HFF-Myc (cell line): ENCODE results near the gene GRIK5.
"Not testable (repeated sequence)": the region's sequence is repeated elsewhere in the genome, so short reads cannot be mapped to it uniquely, and the experiment has no call there.

Source experiments
- DNase-seq: peaks from one replicate; pipeline ENCODE4 v3.0.0-alpha.2; 2011; ENCODE audit warnings: low read depth; ENCODE audit errors: extremely low read depth
- H3K4me3 ChIP-seq: replicated peaks from 2 replicates; pipeline ENCODE4 v1.5.1; 2011; ENCODE audit warnings: low read depth, mild to moderate bottlenecking, control low read depth, low read length
- CTCF ChIP-seq: IDR thresholded peaks from 2 replicates; pipeline ENCODE4 v1.5.1; 2012; ENCODE audit warnings: mild to moderate bottlenecking, low read depth, low read length, control low read depth; ENCODE audit errors: missing control alignments

GRIK5 gene

GRCh38 chr19:42105368-42105767 lies 35.4 kb upstream of the GRIK5 start:
- TF ChIP-seq CTCF = no peak
- no peak for DNase-seq
- no peak overlapping the region for H3K4me3 ChIP-seq

- no peak overlapping the region for H3K4me3 ChIP-seq
- TF ChIP-seq CTCF = no peak
- DNase-seq = no peak
Measured at GRCh38 chr19:42102877-42103276, 32.9 kb upstream of the GRIK5 start.

GRCh38 chr19:42100241-42100640 lies 30.2 kb upstream of the GRIK5 start:
- not testable (repeated sequence) for DNase-seq, H3K4me3 ChIP-seq

- no peak for TF ChIP-seq CTCF
- no peak overlapping the region for H3K4me3 ChIP-seq
- DNase-seq = no peak
Measured at GRCh38 chr19:42099336-42099925, 29.4 kb upstream of the GRIK5 start.

- no peak overlapping the region for H3K4me3 ChIP-seq
- DNase-seq = no peak
- TF ChIP-seq CTCF = no peak
Measured at GRCh38 chr19:42098781-42099180, 28.8 kb upstream of the GRIK5 start.

- no peak for DNase-seq
- TF ChIP-seq CTCF = no peak
Measured at GRCh38 chr19:42097461-42097860, 27.5 kb upstream of the GRIK5 start.

GRCh38 chr19:42096255-42096837 lies 26.3 kb upstream of the GRIK5 start:
- TF ChIP-seq CTCF = no peak
- DNase-seq = no peak
- no peak overlapping the region for H3K4me3 ChIP-seq

More at GRCh38 chr19:42097461-42097860, 27.5 kb upstream of the GRIK5 start:
- H3K4me3 ChIP-seq = no peak overlapping the region
